Measurements from ENCODE around the gene MCM7. TPM values are rescaled to one million over a fixed set of nuclear protein-coding genes. Genes with fewer than 3 reads are reported as not detected.
"Not testable (repeated sequence)": the region's sequence is repeated elsewhere in the genome, so short reads cannot be mapped to it uniquely, and the experiment has no call there.

Gene MCM7
- polyA plus RNA-seq, 1 of the 3 experiments (the other 2 are of a cell fraction): 241 TPM

GRCh38 chr7:100130608-100131453 lies 29.6 kb upstream of the MCM7 start:
- no peaks in the 10 kb centered on the region for H3K9me3 ChIP-seq
- no peaks in the 10 kb centered on the region for H3K9me2 ChIP-seq
- H3K9ac ChIP-seq: no peak overlapping the region
- peak overlapping the region; percentile 83 for H2AFZ ChIP-seq (ENCODE audit: low read depth)
- no peaks in the 10 kb centered on the region for H4K20me1 ChIP-seq (ENCODE audit: insufficient read depth)
- peak; percentile 88 for DNase-seq
- H3K27me3 ChIP-seq (ENCODE audit: insufficient read depth): no peaks in the 10 kb centered on the region
- TF ChIP-seq JUND (IDR thresholded peaks at IDR 0.05) (no peak), RFX5 (IDR thresholded peaks at IDR 0.05; ENCODE audit: low read length) (no peak), RAD21 (IDR thresholded peaks at IDR 0.05; ENCODE audit: low read length) (peak; percentile 79), CTCF (IDR thresholded peaks at IDR 0.05) (peak; percentile 98), TAF1 (IDR thresholded peaks at IDR 0.05; ENCODE audit: borderline replicate concordance, low read depth, low read length) (no peak), FOSL2 (IDR thresholded peaks at IDR 0.05; ENCODE audit: borderline replicate concordance, low read depth) (no peak), IRF3 (IDR thresholded peaks at IDR 0.05; ENCODE audit: low read depth, low read length) (no peak), FOXJ3 (CRISPR knock-in tag; IDR thresholded peaks at IDR 0.05) (no peak), SMC3 (IDR thresholded peaks at IDR 0.05; ENCODE audit: low read depth, low read length) (peak; percentile 59), FOXM1 (IDR thresholded peaks at IDR 0.05; ENCODE audit: low read depth) (no peak), TEAD4 (IDR thresholded peaks at IDR 0.05; ENCODE audit: borderline replicate concordance, insufficient read depth) (no peak), SIN3A (IDR thresholded peaks at IDR 0.05; ENCODE audit: borderline replicate concordance, low read depth, low read length) (no peak), RXRA (IDR thresholded peaks at IDR 0.05; ENCODE audit: borderline replicate concordance, low read depth) (no peak), CHD2 (IDR thresholded peaks at IDR 0.05; ENCODE audit: low read length, partially characterized antibody) (no peak), ELF1 (IDR thresholded peaks at IDR 0.05) (no peak), YY1 (IDR thresholded peaks at IDR 0.05; ENCODE audit: low read depth) (no peak), MXI1 (IDR thresholded peaks at IDR 0.05; ENCODE audit: low read depth, low read length) (no peak), POLR2AphosphoS5 (IDR thresholded peaks at IDR 0.05; ENCODE audit: low read depth, low read length) (no peak), TCF12 (IDR thresholded peaks at IDR 0.05) (no peak), GABPA (IDR thresholded peaks at IDR 0.05; ENCODE audit: low read depth) (no peak), MEF2A (IDR thresholded peaks at IDR 0.05; ENCODE audit: borderline replicate concordance, low read depth) (no peak), NFIC (IDR thresholded peaks at IDR 0.05; ENCODE audit: borderline replicate concordance) (no peak)
- no peaks in the 10 kb centered on the region for H3K36me3 ChIP-seq (replicated peaks in 1 of 2; ENCODE audit: control insufficient read depth in 1 of 2, insufficient read depth in 2 of 2, low read length in 1 of 2)
- ChIA-PET POLR2A (interaction anchor here (0.7 to 3.1 kb wide), 3 partner anchors 18 to 46 kb away, joined by 3 to 12 read pairs (median 3); partner anchors contain the start of genes AP4M1, LAMTOR4 and MCM7), CTCF (interaction anchor here (0.6 to 13.6 kb wide), 50 partner anchors 9 to 596 kb away, joined by 3 to 262 read pairs (median 5); partner anchors contain the start of genes AP4M1, CNPY4, GAL3ST4 and GPC2)
- H3K4me1 ChIP-seq (ENCODE audit: control insufficient read depth in 1 of 2, insufficient read depth in 2 of 2, low read depth in 1 of 2, low read length in 1 of 2): peaks cover 10% of the 10 kb centered on the region in 2 experiments; a peak in 2 of 4 replicates
- no peak overlapping the region; a peak in 1 of 4 replicates for H3K4me3 ChIP-seq (ENCODE audit: low read depth in 2 of 2, low read length in 1 of 2)
- 20% methylated on average over 24 of the region's 24 CpGs for WGBS (ENCODE audit: low lambda C conversion rate)
- H3K79me2 ChIP-seq (ENCODE audit: insufficient read depth): peaks cover 7% of the 10 kb centered on the region; the same call in 1 of the 2 replicates
- H3K27ac ChIP-seq (ENCODE audit: low read depth in 2 of 2, low read length in 1 of 2): no peak overlapping the region
- H3K4me2 ChIP-seq: peak overlapping the region; percentile 54
- H3F3A ChIP-seq (replicated peaks; ENCODE audit: insufficient read depth): peaks cover 31% of the 10 kb centered on the region

- DNase-seq; H3K9ac ChIP-seq; H3K27ac ChIP-seq (ENCODE audit: low read depth in 2 of 2, low read length in 1 of 2); H3K4me3 ChIP-seq (ENCODE audit: low read depth in 2 of 2, low read length in 1 of 2); H3K27me3 ChIP-seq (ENCODE audit: insufficient read depth); H3K9me3 ChIP-seq; H3K4me2 ChIP-seq; H4K20me1 ChIP-seq (ENCODE audit: insufficient read depth); H3K9me2 ChIP-seq; H2AFZ ChIP-seq (ENCODE audit: low read depth); H3K36me3 ChIP-seq (replicated peaks in 1 of 2; ENCODE audit: control insufficient read depth in 1 of 2, insufficient read depth in 2 of 2, low read length in 1 of 2): not testable (repeated sequence)
- peaks cover 13% of the 10 kb centered on the region; the same call in 1 of the 2 replicates for H3K79me2 ChIP-seq (ENCODE audit: insufficient read depth)
- H3F3A ChIP-seq (replicated peaks; ENCODE audit: insufficient read depth): peaks cover 34% of the 10 kb centered on the region
- H3K4me1 ChIP-seq (ENCODE audit: control insufficient read depth in 1 of 2, insufficient read depth in 2 of 2, low read depth in 1 of 2, low read length in 1 of 2): peaks cover 10 to 16% of the 10 kb centered on the region in 2 experiments; a peak in 2 of 4 replicates
- ChIA-PET POLR2A (interaction anchor here (0.9 to 3.1 kb wide), 4 partner anchors 16 to 29 kb away, joined by 3 to 19 read pairs (median 8); partner anchors contain the start of genes AP4M1, LAMTOR4 and MCM7), CTCF (interaction anchor here (0.6 to 13.6 kb wide), 39 partner anchors 8 to 596 kb away, joined by 3 to 262 read pairs (median 6); partner anchors contain the start of genes AP4M1, CNPY4, GAL3ST4 and GPC2)
- WGBS (ENCODE audit: low lambda C conversion rate): 83% methylated on average over 1 of the region's 1 CpG
These were observed 29.0 kb upstream of the MCM7 start for GRCh38 chr7:100130220-100130607.

Measured in SK-N-SH (cell line).